ENCODE results near the gene SPOCD1. TPM values are rescaled to one million over a fixed set of nuclear protein-coding genes. Genes with fewer than 3 reads are reported as not detected.

The SPOCD1 gene
- total and polyA plus RNA-seq, 4 experiments from 2014 or later = 0.61 to 0.94 TPM; not detected in 2

GRCh38 chr1:31767225-31767624 lies 48.6 kb downstream of the SPOCD1 start:
- CTCF ChIA-PET (ENCODE audit: partially characterized antibody) = interaction anchor here (0.5 to 4.2 kb wide), 3 partner anchors 9 to 210 kb away, joined by 3 to 24 read pairs (median 3); no protein-coding TSS in a partner anchor
- Mint-ChIP-seq H3K9me3 (no peaks in the 10 kb centered on the region), H3K27me3 (peaks cover 0 to 4% of the 10 kb centered on the region in 2 donors), H3K27ac (peak overlapping the region in 1 of 7 donors; percentile 8), H3K4me3 (no peak overlapping the region), H3K4me1 (peaks cover 28 to 59% (median 35%) of the 10 kb centered on the region in 4 donors), H3K36me3 (no peaks in the 10 kb centered on the region)
- POLR2A ChIA-PET (ENCODE audit: partially characterized antibody) = no interaction called here
- peaks cover 39% of the 10 kb centered on the region for H3K4me1 ChIP-seq (ENCODE audit: insufficient read depth, low read length)
- H3K27ac ChIP-seq (ENCODE audit: low read depth, low read length) = no peak overlapping the region
- peaks cover 8% of the 10 kb centered on the region for H3K27me3 ChIP-seq (ENCODE audit: insufficient read depth, low read length)
- DNase-seq = no peak
- no peaks in the 10 kb centered on the region for H3K36me3 ChIP-seq (ENCODE audit: insufficient read depth, low read length)
- intact Hi-C loops (cut with micrococcal nuclease) = loop anchor here (10.0 kb wide), 1 partner anchor 438 kb away; the partner anchor contains the start of genes CCDC28B, DCDC2B and IQCC
- H3K9me3 ChIP-seq (ENCODE audit: control insufficient read depth in 1 of 2, low read length in 2 of 2) = no peaks in the 10 kb centered on the region
- H3K4me3 ChIP-seq (ENCODE audit: low read length in 2 of 2) = no peak overlapping the region

- Histone ChIP-seq H3K9me3 (ENCODE audit: control insufficient read depth in 1 of 2, low read length in 2 of 2) (no peaks in the 10 kb centered on the region), H3K27me3 (ENCODE audit: insufficient read depth, low read length) (peaks cover 10% of the 10 kb centered on the region), H3K4me1 (ENCODE audit: insufficient read depth, low read length) (peaks cover 43% of the 10 kb centered on the region), H3K4me3 (ENCODE audit: low read length in 2 of 2) (no peak overlapping the region), H3K27ac (ENCODE audit: low read depth, low read length) (no peak overlapping the region), H3K36me3 (ENCODE audit: insufficient read depth, low read length) (no peaks in the 10 kb centered on the region)
- Mint-ChIP-seq H3K27me3 (peaks cover 0 to 2% of the 10 kb centered on the region in 2 donors), H3K4me3 (peak overlapping the region in 1 of 8 donors; percentile 30), H3K36me3 (no peaks in the 10 kb centered on the region), H3K9me3 (no peaks in the 10 kb centered on the region), H3K4me1 (peaks cover 23 to 56% (median 29%) of the 10 kb centered on the region in 4 donors), H3K27ac (peak overlapping the region in 1 of 7 donors; percentile 68)
- CTCF ChIA-PET (ENCODE audit: partially characterized antibody) = interaction anchor here (4.2 kb wide), 1 partner anchor 24 kb away, joined by 24 read pairs; no protein-coding TSS in a partner anchor
- POLR2A ChIA-PET (ENCODE audit: partially characterized antibody) = interaction anchor here (3.5 kb wide), 1 partner anchor 23 kb away, joined by 32 read pairs; no protein-coding TSS in a partner anchor
- no peak for DNase-seq
- intact Hi-C loops (cut with micrococcal nuclease) = loop anchor here (1.0 to 10.0 kb wide), 2 partner anchors 23 to 439 kb away; partner anchors contain the start of genes CCDC28B, DCDC2B and IQCC
These were observed 50.3 kb downstream of the SPOCD1 start for GRCh38 chr1:31765516-31765915.

GRCh38 chr1:31765041-31765467 lies 50.8 kb downstream of the SPOCD1 start:
- Histone ChIP-seq H3K4me3 (ENCODE audit: low read length in 2 of 2) (no peak overlapping the region), H3K4me1 (ENCODE audit: insufficient read depth, low read length) (peaks cover 48% of the 10 kb centered on the region), H3K36me3 (ENCODE audit: insufficient read depth, low read length) (no peaks in the 10 kb centered on the region), H3K27me3 (ENCODE audit: insufficient read depth, low read length) (peaks cover 10% of the 10 kb centered on the region), H3K27ac (ENCODE audit: low read depth, low read length) (no peak overlapping the region), H3K9me3 (ENCODE audit: control insufficient read depth in 1 of 2, low read length in 2 of 2) (no peaks in the 10 kb centered on the region)
- Mint-ChIP-seq H3K9me3 (no peaks in the 10 kb centered on the region), H3K27ac (no peak overlapping the region), H3K36me3 (no peaks in the 10 kb centered on the region), H3K4me1 (peaks cover 23 to 55% (median 28%) of the 10 kb centered on the region in 4 donors), H3K27me3 (peaks cover 0 to 2% of the 10 kb centered on the region in 2 donors), H3K4me3 (peak overlapping the region in 5 of 8 donors; percentile 24 to 95 (median 83))
- ChIA-PET POLR2A (ENCODE audit: partially characterized antibody) (interaction anchor here (3.5 kb wide), 1 partner anchor 24 kb away, joined by 32 read pairs; no protein-coding TSS in a partner anchor), CTCF (ENCODE audit: partially characterized antibody) (interaction anchor here (0.6 to 4.2 kb wide), 2 partner anchors 24 to 30 kb away, joined by 3 to 24 read pairs; no protein-coding TSS in a partner anchor)
- DNase-seq = no peak
- intact Hi-C loops (cut with micrococcal nuclease) = loop anchor here (1.0 to 10.0 kb wide), 2 partner anchors 23 to 440 kb away; partner anchors contain the start of genes CCDC28B, DCDC2B and IQCC

GRCh38 chr1:31764312-31765040 lies 51.3 kb downstream of the SPOCD1 start, which contains the start of gene ADGRB2:
TSS of gene ADGRB2 (minus strand) at chr1:31764340. CDS start at chr1:31757221, 7,119 bp downstream.
- Mint-ChIP-seq H3K4me1 (peaks cover 18 to 51% (median 25%) of the 10 kb centered on the region in 4 donors), H3K27me3 (peaks cover 0 to 2% of the 10 kb centered on the region in 2 donors), H3K4me3 (peak within 1 kb of the TSS; percentile 79 to 95 (median 84)), H3K36me3 (no peaks in the 10 kb centered on the region), H3K27ac (peak within 1 kb of the TSS in 4 of 7 donors; percentile 15 to 67 (median 43)), H3K9me3 (no peaks in the 10 kb centered on the region)
- ChIA-PET CTCF (ENCODE audit: partially characterized antibody) (interaction anchor here (0.6 to 4.2 kb wide), 2 partner anchors 25 to 30 kb away, joined by 3 to 24 read pairs; no protein-coding TSS in a partner anchor), POLR2A (ENCODE audit: partially characterized antibody) (interaction anchor here (3.5 kb wide), 1 partner anchor 24 kb away, joined by 32 read pairs; no protein-coding TSS in a partner anchor)
- no peaks in the 10 kb centered on the region for H3K36me3 ChIP-seq (ENCODE audit: insufficient read depth, low read length)
- H3K27ac ChIP-seq (ENCODE audit: low read depth, low read length) = no peak within 1 kb of the TSS
- H3K4me3 ChIP-seq (ENCODE audit: low read length in 2 of 2) = peak within 1 kb of the TSS; percentile 51 to 61
- intact Hi-C loops (cut with micrococcal nuclease) = loop anchor here (1.0 to 10.0 kb wide), 3 partner anchors 24 to 440 kb away; partner anchors contain the start of genes CCDC28B, DCDC2B, IQCC and PTP4A2
- peak in 3 of 5 donors; percentile 12 to 59 (median 16) for DNase-seq
- H3K4me1 ChIP-seq (ENCODE audit: insufficient read depth, low read length) = peaks cover 44% of the 10 kb centered on the region
- no peaks in the 10 kb centered on the region for H3K9me3 ChIP-seq (ENCODE audit: control insufficient read depth in 1 of 2, low read length in 2 of 2)
- H3K27me3 ChIP-seq (ENCODE audit: insufficient read depth, low read length) = peaks cover 10% of the 10 kb centered on the region

- H3K4me1 ChIP-seq (ENCODE audit: insufficient read depth, low read length) = peaks cover 38% of the 10 kb centered on the region
- H3K4me1 Mint-ChIP-seq = peaks cover 12 to 44% (median 18%) of the 10 kb centered on the region in 4 donors
- H3K9me3 ChIP-seq (ENCODE audit: control insufficient read depth in 1 of 2, low read length in 2 of 2) = no peaks in the 10 kb centered on the region
- peak overlapping the region; percentile 55 to 88 (median 82) for H3K4me3 Mint-ChIP-seq
- no peaks in the 10 kb centered on the region for H3K36me3 ChIP-seq (ENCODE audit: insufficient read depth, low read length)
- no peaks in the 10 kb centered on the region for H3K36me3 Mint-ChIP-seq
- intact Hi-C loops (cut with micrococcal nuclease) = loop anchor here (5.0 to 10.0 kb wide), 2 partner anchors 174 to 441 kb away; partner anchors contain the start of genes CCDC28B, DCDC2B, IQCC and PTP4A2
- H3K27ac ChIP-seq (ENCODE audit: low read depth, low read length) = no peak overlapping the region
- peaks cover 10% of the 10 kb centered on the region for H3K27me3 ChIP-seq (ENCODE audit: insufficient read depth, low read length)
- peak in 1 of 5 donors; percentile 19 for DNase-seq
- ChIA-PET POLR2A (ENCODE audit: partially characterized antibody) (interaction anchor here (3.5 kb wide), 1 partner anchor 25 kb away, joined by 32 read pairs; no protein-coding TSS in a partner anchor), CTCF (ENCODE audit: partially characterized antibody) (interaction anchor here (1.0 to 4.3 kb wide), 7 partner anchors 10 to 299 kb away, joined by 3 to 57 read pairs (median 4); no protein-coding TSS in a partner anchor)
- H3K4me3 ChIP-seq (ENCODE audit: low read length in 2 of 2) = peak overlapping the region; percentile 51 to 61
- peaks cover 0 to 2% of the 10 kb centered on the region in 2 donors for H3K27me3 Mint-ChIP-seq
- H3K27ac Mint-ChIP-seq = peak overlapping the region in 1 of 7 donors; percentile 11
- H3K9me3 Mint-ChIP-seq = no peaks in the 10 kb centered on the region
These were observed 52.0 kb downstream of the SPOCD1 start for GRCh38 chr1:31763671-31764311.

All from CD4-positive, alpha-beta memory T cell (primary cell).